HCT116 (cell line): ENCODE measurements around the gene ALK. TPM values are rescaled to one million over a fixed set of nuclear protein-coding genes. Genes with fewer than 3 reads are reported as not detected.

Experiments
- ATAC-seq: fragments of 200-7000 bp; cut with Tn5 transposase; 2 replicates; pipeline ENCODE4 v1.9.1; 2020; ENCODE audit warnings: mild to moderate bottlenecking, moderate library complexity
- BruUV-seq: library from RNA; stranded (reverse); fragments of 400-500 nt; replicated peaks from 2 replicates; lab custom pipeline; 2021; lab: Mats Ljungman, UMichigan
- CTCF ChIA-PET: fragments of 300-600 bp; sonication (Branson Sonifier 250); formaldehyde crosslinking; loops from one replicate; lab custom pipeline; 2021; ENCODE audit warnings: antibody characterized with exemption; lab: Charles Lee
- POLR2A ChIA-PET: fragments of 300-600, 350-600 bp; sonication (Branson Sonifier 250); formaldehyde crosslinking; loops from one replicate; lab custom pipeline; 2021; ENCODE audit warnings: antibody characterized with exemption; lab: Charles Lee
- RAD21 ChIA-PET, 2 experiments: fragments of 300-600 bp; sonication (Branson Sonifier 250); formaldehyde crosslinking; loops; one replicate each; lab custom pipeline; 2023; ENCODE audit warnings: low total read pairs in 2 of 2; ENCODE audit not compliant: uncharacterized antibody in 2 of 2, unreplicated experiment in 2 of 2, low non-redundant PET in 1 of 2; lab: Charles Lee
- DNase-seq: peaks from one replicate; pipeline ENCODE4 v3.0.0-alpha.2; 2010; ENCODE audit warnings: low read depth, low spot score
- H2AFZ ChIP-seq: fragments of 200-600 bp; shearing (Covaris generic), sonication (generic); 2 replicates; pipeline ENCODE4 v1.6.1; 2017; ENCODE audit warnings: low read depth, mixed run types, mixed read lengths, antibody characterized with exemption, low read length; ENCODE audit not compliant: poor library complexity, severe bottlenecking
- H3K27ac ChIP-seq: 2 replicates; pipeline ENCODE4 v1.5.1; 2012; ENCODE audit warnings: low read depth, low read length
- H3K27me3 ChIP-seq: fragments of 200-600 bp; sonication (generic); 2 replicates; pipeline ENCODE4 v1.6.1; 2016; ENCODE audit warnings: mixed run types, low read length, mixed read lengths; ENCODE audit not compliant: insufficient read depth
- H3K36me3 ChIP-seq, 2 experiments: fragments of 200-500 bp in 1 of 2; fragments of 200-600 bp in 1 of 2; sonication (Bioruptor generic) in 1 of 2; sonication (generic) in 1 of 2; 2 replicates each; pipeline versions ENCODE4 v1.5.1 to v1.6.1; 2014 to 2016; ENCODE audit warnings: low read length in 2 of 2, inconsistent platforms in 1 of 2, mixed read lengths in 1 of 2, mixed run types in 1 of 2; ENCODE audit not compliant: insufficient read depth in 2 of 2, control insufficient read depth in 1 of 2
- H3K4me1 ChIP-seq, 2 experiments: fragments of 200-600 bp in 1 of 2; sonication (generic) in 1 of 2; 2 replicates each; pipeline versions ENCODE4 v1.5.1 to v1.6.1; 2012 to 2017; ENCODE audit warnings: low read length in 2 of 2, inconsistent platforms in 1 of 2, mild to moderate bottlenecking in 1 of 2, mixed read lengths in 1 of 2, mixed run types in 1 of 2, moderate library complexity in 1 of 2; ENCODE audit not compliant: insufficient read depth in 2 of 2, control insufficient read depth in 1 of 2
- H3K4me2 ChIP-seq: fragments of 200-600 bp; sonication (generic); 2 replicates; pipeline ENCODE4 v1.6.1; 2017; ENCODE audit warnings: mixed run types, low read length, mixed read lengths
- H3K4me3 ChIP-seq, 2 experiments: fragments of 200-600 bp in 1 of 2; sonication (generic) in 1 of 2; replicated peaks in 1 of 2; 2 replicates each; pipeline ENCODE4 v1.5.1; 2011 to 2016; ENCODE audit warnings: low read length in 2 of 2, control low read depth in 1 of 2, low read depth in 1 of 2, mild to moderate bottlenecking in 1 of 2, mixed read lengths in 1 of 2, mixed run types in 1 of 2
- H3K79me2 ChIP-seq: fragments of 200-600 bp; sonication (generic); 2 replicates; pipeline ENCODE4 v1.6.1; 2017; ENCODE audit warnings: mild to moderate bottlenecking, mixed run types, low read length, moderate library complexity, mixed read lengths; ENCODE audit not compliant: insufficient read depth
- H3K9ac ChIP-seq: fragments of 200-600 bp; sonication (generic); 2 replicates; pipeline ENCODE4 v1.6.1; 2016; ENCODE audit warnings: low read length, mixed read lengths
- H3K9me2 ChIP-seq: fragments of 200-600 bp; sonication (generic), shearing (Covaris generic); 2 replicates; pipeline ENCODE4 v1.6.1; 2017; ENCODE audit warnings: mixed run types, mild to moderate bottlenecking, moderate library complexity; ENCODE audit not compliant: insufficient read depth
- H3K9me3 ChIP-seq, 2 experiments: fragments of 200-500 bp in 1 of 2; fragments of 200-600 bp in 1 of 2; sonication (Bioruptor generic) in 1 of 2; sonication (generic) in 1 of 2; 2 replicates each; pipeline ENCODE4 v1.6.1; 2014 to 2017; ENCODE audit warnings: low read length in 2 of 2, mixed read lengths in 2 of 2, inconsistent platforms in 1 of 2, low read depth in 1 of 2, mild to moderate bottlenecking in 1 of 2, mixed run types in 1 of 2, moderate library complexity in 1 of 2; ENCODE audit not compliant: control insufficient read depth in 1 of 2, insufficient read depth in 1 of 2
- H4K20me1 ChIP-seq: fragments of 200-600 bp; sonication (generic), shearing (Covaris generic); 2 replicates; pipeline ENCODE4 v1.6.1; 2017; ENCODE audit warnings: mixed run types, mild to moderate bottlenecking, moderate library complexity; ENCODE audit not compliant: insufficient read depth
- CEBPB ChIP-seq: IDR thresholded peaks from 2 replicates; pipeline ENCODE4 v1.6.1; 2012; ENCODE audit warnings: low read depth
- CTCF ChIP-seq, 3 experiments: fragments of 200-600 bp in 1 of 3; sonication (generic) in 1 of 3; IDR thresholded peaks in 2 of 3; conservative IDR thresholded peaks in 1 of 3; 2 replicates each; pipeline ENCODE4 v1.5.1; 2012 to 2017; ENCODE audit warnings: low read depth in 2 of 3, low read length in 2 of 3, antibody characterized with exemption in 1 of 3, borderline replicate concordance in 1 of 3, control low read depth in 1 of 3, mild to moderate bottlenecking in 1 of 3, mixed read lengths in 1 of 3, mixed run types in 1 of 3, moderate library complexity in 1 of 3; ENCODE audit not compliant: insufficient read depth in 1 of 3
- EZH2 ChIP-seq: fragments of 200-600 bp; sonication (generic); IDR thresholded peaks from 2 replicates; pipeline ENCODE4 v1.6.1; 2017; ENCODE audit warnings: antibody characterized with exemption, mixed run types
- EZH2phosphoT487 ChIP-seq: fragments of 200-600 bp; IDR thresholded peaks from 2 replicates; pipeline ENCODE4 v1.6.1; 2018; ENCODE audit warnings: antibody characterized with exemption, borderline replicate concordance
- FOSL1 ChIP-seq: IDR thresholded peaks from 2 replicates; pipeline ENCODE4 v1.6.1; 2012; ENCODE audit warnings: low read depth
- JUND ChIP-seq: IDR thresholded peaks from 2 replicates; pipeline ENCODE4 v1.6.1; 2012
- SRF ChIP-seq: IDR thresholded peaks from 2 replicates; pipeline ENCODE4 v1.6.1; 2012; ENCODE audit warnings: low read depth
- YY1 ChIP-seq: IDR thresholded peaks from 2 replicates; pipeline ENCODE4 v1.6.1; 2011; ENCODE audit warnings: low read length, low read depth, moderate library complexity, mild to moderate bottlenecking; ENCODE audit not compliant: insufficient replicate concordance; ENCODE audit errors: extremely low read depth
- intact Hi-C: fragments of 100-400 bp; cut with micrococcal nuclease; formaldehyde crosslinking; loops from 2 replicates; pipeline ENCODE4 v1.10.0; 2022
- total RNA-seq: library from RNA; stranded (reverse); gene quantifications from one replicate; pipeline ENCODE4 v1.2.1, GENCODE V29; 2021; ENCODE audit not compliant: unreplicated experiment
- TF ChIP-seq, protein P1 (sequence below): IDR thresholded peaks from 2 replicates; pipeline ENCODE4 v1.6.1; 2012; ENCODE audit warnings: low read depth

The ALK gene
- total RNA-seq, 1 experiment from 2014 or later = not detected

- no peaks in the 10 kb centered on the region for H4K20me1 ChIP-seq
- no peaks in the 10 kb centered on the region for H3K4me1 ChIP-seq
- CTCF ChIA-PET = no interaction called here
- no peaks in the 10 kb centered on the region for H3K79me2 ChIP-seq
- H3K9ac ChIP-seq = no peak overlapping the region
- no peak overlapping the region for H2AFZ ChIP-seq
- H3K9me2 ChIP-seq = no peaks in the 10 kb centered on the region
- ATAC-seq = no peak
- H3K36me3 ChIP-seq = no peaks in the 10 kb centered on the region
- RAD21 ChIA-PET = no interaction called here
- H3K27ac ChIP-seq = no peak overlapping the region
- no peak for TF ChIP-seq CEBPB
- TF ChIP-seq EZH2phosphoT487 = no peak
- no peak for TF ChIP-seq YY1
- TF ChIP-seq, all 23 proteins: peak for 0
- intact Hi-C loops = no loop called here
- H3K4me3 ChIP-seq = no peak overlapping the region
- DNase-seq = no peak
- POLR2A ChIA-PET = no interaction called here
- H3K4me2 ChIP-seq = no peak overlapping the region
- peaks cover 52% of the 10 kb centered on the region for H3K27me3 ChIP-seq
- no TSS peak for BruUV-seq
- H3K9me3 ChIP-seq = no peaks in the 10 kb centered on the region; a peak in 1 of 4 replicates
These were observed 445.9 kb downstream of the ALK start for GRCh38 chr2:29475499-29475898.

DNA sequence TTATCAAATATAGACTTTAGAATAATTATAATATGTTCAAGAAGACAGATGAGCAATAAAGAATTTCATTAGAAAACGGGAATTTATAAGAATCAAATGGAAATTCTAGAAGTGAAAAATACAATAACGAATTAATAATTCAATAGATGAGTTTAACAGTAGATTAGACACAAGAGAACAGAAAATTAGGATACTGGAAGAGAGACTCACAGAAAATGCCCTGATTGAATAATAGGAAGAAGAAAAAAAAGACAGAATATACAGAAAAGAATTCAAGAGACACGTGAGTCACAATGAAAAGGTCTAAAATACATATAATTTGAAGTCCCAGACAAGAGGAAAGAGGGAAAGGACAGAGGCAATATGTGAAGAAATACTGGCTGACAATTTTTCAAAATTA lies 451.4 kb downstream of the ALK start:
- H3K9ac ChIP-seq = no peak overlapping the region
- H3K9me2 ChIP-seq = no peaks in the 10 kb centered on the region
- ATAC-seq (no peak), DNase-seq (no peak)
- H4K20me1 ChIP-seq = no peaks in the 10 kb centered on the region
- H3K79me2 ChIP-seq = no peaks in the 10 kb centered on the region
- ChIA-PET RAD21 (no interaction called here), CTCF (no interaction called here), POLR2A (no interaction called here)
- H3K9me3 ChIP-seq = no peaks in the 10 kb centered on the region; a peak in 1 of 4 replicates
- no peaks in the 10 kb centered on the region for H3K4me1 ChIP-seq
- no peak overlapping the region for H3K27ac ChIP-seq
- TF ChIP-seq EZH2 (no peak), JUND (no peak), SRF (no peak), CTCF (IDR thresholded peaks at IDR 0.05 in 2 of 3, conservative IDR thresholded peaks at IDR 0.05 in 1 of 3; ENCODE audit: borderline replicate concordance in 1 of 3, insufficient read depth in 1 of 3, low read depth in 2 of 3, low read length in 2 of 3) (no peak), FOSL1 (no peak)
- TF ChIP-seq, protein P1, sequence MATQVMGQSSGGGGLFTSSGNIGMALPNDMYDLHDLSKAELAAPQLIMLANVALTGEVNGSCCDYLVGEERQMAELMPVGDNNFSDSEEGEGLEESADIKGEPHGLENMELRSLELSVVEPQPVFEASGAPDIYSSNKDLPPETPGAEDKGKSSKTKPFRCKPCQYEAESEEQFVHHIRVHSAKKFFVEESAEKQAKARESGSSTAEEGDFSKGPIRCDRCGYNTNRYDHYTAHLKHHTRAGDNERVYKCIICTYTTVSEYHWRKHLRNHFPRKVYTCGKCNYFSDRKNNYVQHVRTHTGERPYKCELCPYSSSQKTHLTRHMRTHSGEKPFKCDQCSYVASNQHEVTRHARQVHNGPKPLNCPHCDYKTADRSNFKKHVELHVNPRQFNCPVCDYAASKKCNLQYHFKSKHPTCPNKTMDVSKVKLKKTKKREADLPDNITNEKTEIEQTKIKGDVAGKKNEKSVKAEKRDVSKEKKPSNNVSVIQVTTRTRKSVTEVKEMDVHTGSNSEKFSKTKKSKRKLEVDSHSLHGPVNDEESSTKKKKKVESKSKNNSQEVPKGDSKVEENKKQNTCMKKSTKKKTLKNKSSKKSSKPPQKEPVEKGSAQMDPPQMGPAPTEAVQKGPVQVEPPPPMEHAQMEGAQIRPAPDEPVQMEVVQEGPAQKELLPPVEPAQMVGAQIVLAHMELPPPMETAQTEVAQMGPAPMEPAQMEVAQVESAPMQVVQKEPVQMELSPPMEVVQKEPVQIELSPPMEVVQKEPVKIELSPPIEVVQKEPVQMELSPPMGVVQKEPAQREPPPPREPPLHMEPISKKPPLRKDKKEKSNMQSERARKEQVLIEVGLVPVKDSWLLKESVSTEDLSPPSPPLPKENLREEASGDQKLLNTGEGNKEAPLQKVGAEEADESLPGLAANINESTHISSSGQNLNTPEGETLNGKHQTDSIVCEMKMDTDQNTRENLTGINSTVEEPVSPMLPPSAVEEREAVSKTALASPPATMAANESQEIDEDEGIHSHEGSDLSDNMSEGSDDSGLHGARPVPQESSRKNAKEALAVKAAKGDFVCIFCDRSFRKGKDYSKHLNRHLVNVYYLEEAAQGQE = no peak
- no peak overlapping the region for H2AFZ ChIP-seq
- H3K27me3 ChIP-seq = peaks cover 31% of the 10 kb centered on the region; the same call in 1 of the 2 replicates
- H3K4me2 ChIP-seq = no peak overlapping the region
- BruUV-seq = no TSS peak
- H3K36me3 ChIP-seq = no peaks in the 10 kb centered on the region
- H3K4me3 ChIP-seq = no peak overlapping the region
- intact Hi-C loops = no loop called here
